ENCODE results near the gene RHBDL3. TPM values are rescaled to one million over a fixed set of nuclear protein-coding genes. Genes with fewer than 3 reads are reported as not detected.

The RHBDL3 gene
- polyA plus RNA-seq, 1 experiment = 0.06 TPM

DNA sequence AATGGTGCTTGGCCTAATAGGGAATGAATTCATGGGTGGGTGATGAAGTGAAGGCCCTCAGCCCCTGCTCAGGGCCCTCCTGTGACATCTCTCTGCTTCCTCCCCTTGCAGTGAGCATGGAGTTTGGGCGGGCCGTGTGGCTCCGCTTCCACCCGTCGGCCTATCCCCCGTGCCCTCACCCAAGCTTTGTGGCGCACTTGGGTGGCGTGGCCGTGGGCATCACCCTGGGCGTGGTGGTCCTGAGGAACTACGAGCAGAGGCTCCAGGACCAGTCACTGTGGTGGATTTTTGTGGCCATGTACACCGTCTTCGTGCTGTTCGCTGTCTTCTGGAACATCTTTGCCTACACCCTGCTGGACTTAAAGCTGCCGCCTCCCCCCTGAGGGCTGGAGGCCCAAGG, 55.2 kb downstream of the RHBDL3 start:
- TF ChIP-seq CTCF (IDR thresholded peaks at IDR 0.05; ENCODE audit: low read depth, low read length) = no peak
- no peak for DNase-seq (ENCODE audit: low read depth, low spot score)
- peaks cover 9% of the 10 kb centered on the region for H3K27me3 ChIP-seq (ENCODE audit: control insufficient read depth, insufficient read depth, low read length)
- H3K27ac ChIP-seq (ENCODE audit: low read depth, low read length) = no peak overlapping the region
- CTCF ChIA-PET = interaction anchor here (1.6 to 4.0 kb wide), 4 partner anchors 11 to 127 kb away, joined by 3 to 51 read pairs (median 16); no protein-coding TSS in a partner anchor
- H3K4me3 ChIP-seq (ENCODE audit: low read depth, low read length) = no peak overlapping the region
- H3K9me3 ChIP-seq (ENCODE audit: control insufficient read depth, insufficient read depth, low read length) = no peaks in the 10 kb centered on the region
- POLR2A ChIA-PET = no interaction called here

DNA sequence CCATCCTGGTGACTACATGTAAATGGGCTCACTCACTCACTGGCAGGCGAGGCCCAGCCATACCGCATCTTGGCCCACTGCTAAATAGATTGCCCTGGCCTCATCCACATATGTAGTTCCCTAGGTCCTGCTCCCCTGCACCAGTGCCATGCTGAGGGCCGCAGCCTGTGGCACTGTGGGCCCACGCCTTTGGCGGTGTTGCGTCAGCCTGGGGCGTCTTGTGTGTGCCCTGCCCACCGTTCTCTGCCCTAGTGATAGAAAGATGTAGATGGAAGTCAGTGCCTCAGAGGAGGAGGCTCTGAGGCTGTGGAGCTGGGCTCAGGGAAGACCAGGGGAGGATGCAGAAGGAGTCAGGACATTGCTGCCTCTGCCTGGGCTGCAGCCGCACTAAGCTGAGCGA, 57.4 kb downstream of the RHBDL3 start:
- ChIA-PET CTCF (interaction anchor here (1.9 kb wide), 1 partner anchor 78 kb away, joined by 3 read pairs; no protein-coding TSS in a partner anchor), POLR2A (no interaction called here)
- TF ChIP-seq CTCF (IDR thresholded peaks at IDR 0.05; ENCODE audit: low read depth, low read length) = no peak
- Histone ChIP-seq H3K27ac (ENCODE audit: low read depth, low read length) (no peak overlapping the region), H3K9me3 (ENCODE audit: control insufficient read depth, insufficient read depth, low read length) (no peaks in the 10 kb centered on the region), H3K4me3 (ENCODE audit: low read depth, low read length) (no peak overlapping the region), H3K27me3 (ENCODE audit: control insufficient read depth, insufficient read depth, low read length) (peaks cover 5% of the 10 kb centered on the region)
- no peak for DNase-seq (ENCODE audit: low read depth, low spot score)

GRCh38 chr17:32323811-32324491, 58.3 kb downstream of the RHBDL3 start:
- peak overlapping the region; percentile 10; the same call in 1 of the 2 replicates for H3K4me3 ChIP-seq (ENCODE audit: low read depth, low read length)
- no peak overlapping the region for H3K27ac ChIP-seq (ENCODE audit: low read depth, low read length)
- no peaks in the 10 kb centered on the region for H3K27me3 ChIP-seq (ENCODE audit: control insufficient read depth, insufficient read depth, low read length)
- ChIA-PET POLR2A (no interaction called here), CTCF (interaction anchor here (1.9 kb wide), 1 partner anchor 79 kb away, joined by 3 read pairs; no protein-coding TSS in a partner anchor)
- TF ChIP-seq CTCF (IDR thresholded peaks at IDR 0.05; ENCODE audit: low read depth, low read length) = no peak
- H3K9me3 ChIP-seq (ENCODE audit: control insufficient read depth, insufficient read depth, low read length) = no peaks in the 10 kb centered on the region
- DNase-seq (ENCODE audit: low read depth, low spot score) = no peak

DNA sequence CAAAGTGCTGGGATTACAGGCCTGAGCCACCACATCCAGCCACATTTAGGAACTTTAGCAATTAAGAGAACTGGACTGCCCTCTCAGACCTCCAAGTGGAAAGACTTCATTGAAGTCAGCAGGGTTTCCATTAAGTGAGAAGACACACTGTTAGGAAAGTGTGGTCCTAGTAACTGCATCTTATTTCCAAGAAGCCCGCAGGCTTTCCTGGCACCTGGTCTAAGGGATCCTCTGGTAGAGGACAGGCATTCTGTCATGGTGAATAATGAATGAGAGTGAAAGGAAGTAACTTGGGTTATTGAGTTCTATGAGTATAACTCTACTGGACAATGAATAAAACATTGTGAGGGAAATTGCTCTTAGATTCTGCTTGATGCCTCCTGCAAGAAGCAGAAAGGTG, 62.3 kb downstream of the RHBDL3 start:
- H3K27ac ChIP-seq (ENCODE audit: low read depth, low read length) = no peak overlapping the region
- H3K27me3 ChIP-seq (ENCODE audit: control insufficient read depth, insufficient read depth, low read length) = no peaks in the 10 kb centered on the region
- no peak for DNase-seq (ENCODE audit: low read depth, low spot score)
- CTCF ChIA-PET = interaction anchor here (1.3 kb wide), 1 partner anchor 8 kb away, joined by 5 read pairs; no protein-coding TSS in a partner anchor
- no peak for TF ChIP-seq CTCF (IDR thresholded peaks at IDR 0.05; ENCODE audit: low read depth, low read length)
- POLR2A ChIA-PET = interaction anchor here (0.6 kb wide), 1 partner anchor 98 kb away, joined by 3 read pairs; no protein-coding TSS in a partner anchor
- no peak overlapping the region for H3K4me3 ChIP-seq (ENCODE audit: low read depth, low read length)
- H3K9me3 ChIP-seq (ENCODE audit: control insufficient read depth, insufficient read depth, low read length) = no peaks in the 10 kb centered on the region

- ChIA-PET CTCF (no interaction called here), POLR2A (no interaction called here)
- no peaks in the 10 kb centered on the region for H3K27me3 ChIP-seq (ENCODE audit: control insufficient read depth, insufficient read depth, low read length)
- H3K4me3 ChIP-seq (ENCODE audit: low read depth, low read length) = no peak overlapping the region
- no peak overlapping the region for H3K27ac ChIP-seq (ENCODE audit: low read depth, low read length)
- no peak for TF ChIP-seq CTCF (IDR thresholded peaks at IDR 0.05; ENCODE audit: low read depth, low read length)
- no peak for DNase-seq (ENCODE audit: low read depth, low spot score)
- no peaks in the 10 kb centered on the region for H3K9me3 ChIP-seq (ENCODE audit: control insufficient read depth, insufficient read depth, low read length)
Observed at GRCh38 chr17:32330147-32330546, 64.5 kb downstream of the RHBDL3 start.
